Liver (tissue), 9 donors: ENCODE data around the gene SAA4. TPM values are rescaled to one million over a fixed set of nuclear protein-coding genes. Genes with fewer than 3 reads are reported as not detected.

Experiments used
- DNase-seq: peaks from one replicate; pipeline ENCODE4 v3.0.0-alpha.2; 2017; ENCODE audit warnings: low spot score
- H3K27ac ChIP-seq, 2 donors: one replicate each; pipeline ENCODE4 v1.7.0; 2013; ENCODE audit warnings: inconsistent platforms in 2 of 2, low read length in 2 of 2, control low read depth in 1 of 2, low read depth in 1 of 2, mild to moderate bottlenecking in 1 of 2
- H3K27me3 ChIP-seq, 4 donors: one replicate each; pipeline versions ENCODE4 v1.6.1 to v1.7.0; 2013; ENCODE audit warnings: low read length in 3 of 4, inconsistent platforms in 1 of 4, mild to moderate bottlenecking in 1 of 4, moderate library complexity in 1 of 4; ENCODE audit not compliant: control insufficient read depth in 4 of 4, insufficient read depth in 4 of 4
- H3K36me3 ChIP-seq, 4 donors: one replicate each; pipeline versions ENCODE4 v1.6.1 to v1.7.0; 2013; ENCODE audit warnings: low read length in 3 of 4, mild to moderate bottlenecking in 3 of 4, low read depth in 1 of 4, moderate library complexity in 1 of 4; ENCODE audit not compliant: control insufficient read depth in 4 of 4, insufficient read depth in 3 of 4
- H3K4me1 ChIP-seq, 4 donors: one replicate each; pipeline versions ENCODE4 v1.6.1 to v1.7.0; 2013; ENCODE audit warnings: low read length in 3 of 4, mild to moderate bottlenecking in 3 of 4, moderate library complexity in 1 of 4; ENCODE audit not compliant: control insufficient read depth in 4 of 4, insufficient read depth in 4 of 4
- H3K4me3 ChIP-seq, 3 donors: one replicate each; pipeline versions ENCODE4 v1.6.1 to v1.7.0; 2013; ENCODE audit warnings: low read length in 3 of 3, control low read depth in 1 of 3, low read depth in 1 of 3, mild to moderate bottlenecking in 1 of 3
- H3K9ac ChIP-seq, 2 donors: one replicate each; pipeline ENCODE4 v1.7.0; 2013; ENCODE audit warnings: low read length in 2 of 2, mild to moderate bottlenecking in 2 of 2, moderate library complexity in 2 of 2, control low read depth in 1 of 2, low read depth in 1 of 2
- H3K9me3 ChIP-seq, 4 donors: one replicate each; pipeline versions ENCODE4 v1.6.1 to v1.7.0; 2013; ENCODE audit warnings: low read length in 3 of 4; ENCODE audit not compliant: control insufficient read depth in 4 of 4
- EGR1 ChIP-seq, 2 donors: IDR thresholded peaks; 2 replicates each; pipeline ENCODE4 v1.6.1; 2016 to 2018; ENCODE audit warnings: antibody characterized with exemption in 2 of 2, low read depth in 2 of 2
- FOXA1 ChIP-seq: IDR thresholded peaks from 2 replicates; pipeline ENCODE4 v1.6.1; 2016; ENCODE audit warnings: antibody characterized with exemption
- FOXA2 ChIP-seq: IDR thresholded peaks from 2 replicates; pipeline ENCODE4 v1.6.1; 2016; ENCODE audit warnings: antibody characterized with exemption
- GABPA ChIP-seq, 2 donors: IDR thresholded peaks in 1 of 2; conservative IDR thresholded peaks in 1 of 2; 2 replicates each; pipeline ENCODE4 v1.6.1; 2016; ENCODE audit warnings: antibody characterized with exemption in 2 of 2, mild to moderate bottlenecking in 1 of 2, moderate library complexity in 1 of 2
- HNF4A ChIP-seq, 2 donors: conservative IDR thresholded peaks; 2 replicates each; pipeline ENCODE4 v1.6.1; 2016; ENCODE audit warnings: antibody characterized with exemption in 2 of 2, mild to moderate bottlenecking in 2 of 2
- HNF4G ChIP-seq: IDR thresholded peaks from 2 replicates; pipeline ENCODE4 v1.6.1; 2016; ENCODE audit warnings: antibody characterized with exemption
- REST ChIP-seq: IDR thresholded peaks from 2 replicates; pipeline ENCODE4 v1.6.1; 2016; ENCODE audit warnings: antibody characterized with exemption, mild to moderate bottlenecking
- SP1 ChIP-seq: IDR thresholded peaks from 2 replicates; pipeline ENCODE4 v1.6.1; 2018; ENCODE audit warnings: antibody characterized with exemption, mild to moderate bottlenecking
- TAF1 ChIP-seq: conservative IDR thresholded peaks from 2 replicates; pipeline ENCODE4 v1.6.1; 2016; ENCODE audit warnings: antibody characterized with exemption, mild to moderate bottlenecking
- YY1 ChIP-seq: IDR thresholded peaks from 2 replicates; pipeline ENCODE4 v1.6.1; 2016; ENCODE audit warnings: antibody characterized with exemption, mild to moderate bottlenecking
- ZBTB33 ChIP-seq: IDR thresholded peaks from 2 replicates; pipeline ENCODE4 v1.6.1; 2016; ENCODE audit warnings: antibody characterized with exemption
- WGBS: extraction: QIAGEN DNeasy Blood & Tissue Kit; methylation state at CpG from one replicate; pipeline ENCODE4 v1.1.7; 2013; 5-methylcytosine and 5-hydroxymethylcytosine counted together
- polyA plus RNA-seq, 2 donors: library from polyadenylated mRNA; stranded (reverse) in 1 of 2; unstranded in 1 of 2; fragments of 200-250 nt in 1 of 2; fragments of >200 nt in 1 of 2; fragmentation: Nextera tagmentation in 1 of 2; extraction: Ambion mirVana in 1 of 2; gene quantifications; one replicate each; pipeline versions ENCODE4 v1.2.1 to v1.2.3, GENCODE V29; 2013 to 2015
- total RNA-seq, 2 donors: library from RNA; depleted of rRNA; stranded (reverse); fragments of >200 nt; gene quantifications; one replicate each; pipeline ENCODE4 v1.2.3, GENCODE V29; 2014
- donor health status: healthy.
- donor health status: healthy.
- donor health status: healthy.
- donor health status: healthy.
- donor health status: healthy.

The SAA4 gene
- total and polyA plus RNA-seq, 4 donors, result 84.9 to 4,017 (median 1,127) TPM

GRCh38 chr11:18280438-18281045 lies 43.9 kb upstream of the SAA4 start:
- Histone ChIP-seq H3K27me3 (no peaks in the 10 kb centered on the region), H3K9me3 (no peaks in the 10 kb centered on the region), H3K27ac (no peak overlapping the region), H3K36me3 (peaks cover 8 to 46% (median 40%) of the 10 kb centered on the region in 4 donors), H3K4me1 (no peaks in the 10 kb centered on the region), H3K9ac (no peak overlapping the region), H3K4me3 (no peak overlapping the region)
- TF ChIP-seq YY1, result no peak
- TF ChIP-seq FOXA2, result no peak
- no peak for TF ChIP-seq EGR1 (IDR thresholded peaks at IDR 0.05; ENCODE audit: low read depth in 2 of 2)
- no peak for TF ChIP-seq HNF4A (conservative IDR thresholded peaks at IDR 0.05)
- TF ChIP-seq HNF4G, result no peak
- no peak for TF ChIP-seq GABPA (IDR thresholded peaks at IDR 0.05 in 1 of 2, conservative IDR thresholded peaks at IDR 0.05 in 1 of 2)
- TF ChIP-seq REST, result no peak
- TF ChIP-seq FOXA1, result no peak
- 86% methylated on average over 4 of the region's 4 CpGs for WGBS
- DNase-seq, result no peak

GRCh38 chr11:18277565-18278271 lies 41.1 kb upstream of the SAA4 start:
- no peaks in the 10 kb centered on the region for H3K4me1 ChIP-seq
- no peak overlapping the region for H3K9ac ChIP-seq
- H3K9me3 ChIP-seq, result no peaks in the 10 kb centered on the region
- peak overlapping the region in 1 of 2 donors; percentile 14 for H3K27ac ChIP-seq
- TF ChIP-seq EGR1 (IDR thresholded peaks at IDR 0.05; ENCODE audit: low read depth in 2 of 2), result no peak
- H3K36me3 ChIP-seq, result peaks cover 4 to 29% (median 21%) of the 10 kb centered on the region in 4 donors
- no peak overlapping the region for H3K4me3 ChIP-seq
- WGBS, result 88% methylated on average over 5 of the region's 5 CpGs
- no peak for DNase-seq
- no peaks in the 10 kb centered on the region for H3K27me3 ChIP-seq

GRCh38 chr11:18271206-18271605 lies 34.6 kb upstream of the SAA4 start:
- H3K27me3 ChIP-seq, result no peaks in the 10 kb centered on the region
- peaks cover 0 to 3% (median 1%) of the 10 kb centered on the region in 4 donors for H3K4me1 ChIP-seq
- no peak overlapping the region for H3K4me3 ChIP-seq
- no peak overlapping the region for H3K27ac ChIP-seq
- no peaks in the 10 kb centered on the region for H3K36me3 ChIP-seq
- 71% methylated on average over 4 of the region's 4 CpGs for WGBS
- TF ChIP-seq SP1 (no peak), ZBTB33 (no peak), EGR1 (IDR thresholded peaks at IDR 0.05; ENCODE audit: low read depth in 2 of 2) (peak in 1 of 2 donors; percentile 7), TAF1 (no peak)
- no peak overlapping the region for H3K9ac ChIP-seq
- no peak for DNase-seq
- H3K9me3 ChIP-seq, result no peaks in the 10 kb centered on the region
